GM23338 (cell line): ENCODE measurements around the gene CTNND2.

ENCODE experiments used
- CREB1 ChIP-seq: fragments of 250-450 bp; sonication (Bioruptor Pico); IDR thresholded peaks from 2 replicates; pipeline ENCODE4 v1.5.0; 2020; ENCODE audit warnings: low read depth, mild to moderate bottlenecking, moderate library complexity
- EZH2 ChIP-seq: fragments of 200-600 bp; sonication (generic); IDR thresholded peaks from one replicate; pipeline ENCODE4 v1.8.0; 2017; ENCODE audit warnings: antibody characterized with exemption, mild to moderate bottlenecking, low read depth; ENCODE audit not compliant: unreplicated experiment
- EZH2phosphoT487 ChIP-seq: fragments of 200-600 bp; sonication (generic); IDR thresholded peaks from one replicate; pipeline ENCODE4 v1.8.1; 2018; ENCODE audit warnings: antibody characterized with exemption; ENCODE audit not compliant: unreplicated experiment
- ZNF331 ChIP-seq: fragments of 250-450 bp; sonication (Bioruptor Pico); IDR thresholded peaks from 2 replicates; pipeline ENCODE4 v1.5.0; 2020; ENCODE audit warnings: low read depth, mild to moderate bottlenecking, moderate library complexity
- TF ChIP-seq, protein P1 (sequence below), 2 experiments: fragments of 200-600 bp in 1 of 2; sonication (generic) in 1 of 2; conservative IDR thresholded peaks; 2 replicates each; pipeline versions ENCODE4 v1.5.1 to v1.6.1; 2016 to 2017; ENCODE audit warnings: antibody characterized with exemption in 2 of 2, low read depth in 2 of 2, mild to moderate bottlenecking in 2 of 2, moderate library complexity in 1 of 2

- TF ChIP-seq, protein P1, sequence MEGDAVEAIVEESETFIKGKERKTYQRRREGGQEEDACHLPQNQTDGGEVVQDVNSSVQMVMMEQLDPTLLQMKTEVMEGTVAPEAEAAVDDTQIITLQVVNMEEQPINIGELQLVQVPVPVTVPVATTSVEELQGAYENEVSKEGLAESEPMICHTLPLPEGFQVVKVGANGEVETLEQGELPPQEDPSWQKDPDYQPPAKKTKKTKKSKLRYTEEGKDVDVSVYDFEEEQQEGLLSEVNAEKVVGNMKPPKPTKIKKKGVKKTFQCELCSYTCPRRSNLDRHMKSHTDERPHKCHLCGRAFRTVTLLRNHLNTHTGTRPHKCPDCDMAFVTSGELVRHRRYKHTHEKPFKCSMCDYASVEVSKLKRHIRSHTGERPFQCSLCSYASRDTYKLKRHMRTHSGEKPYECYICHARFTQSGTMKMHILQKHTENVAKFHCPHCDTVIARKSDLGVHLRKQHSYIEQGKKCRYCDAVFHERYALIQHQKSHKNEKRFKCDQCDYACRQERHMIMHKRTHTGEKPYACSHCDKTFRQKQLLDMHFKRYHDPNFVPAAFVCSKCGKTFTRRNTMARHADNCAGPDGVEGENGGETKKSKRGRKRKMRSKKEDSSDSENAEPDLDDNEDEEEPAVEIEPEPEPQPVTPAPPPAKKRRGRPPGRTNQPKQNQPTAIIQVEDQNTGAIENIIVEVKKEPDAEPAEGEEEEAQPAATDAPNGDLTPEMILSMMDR (conservative IDR thresholded peaks at IDR 0.05; ENCODE audit: low read depth in 2 of 2), result no peak
- TF ChIP-seq EZH2, result no peak
- TF ChIP-seq CREB1 (CRISPR knock-in tag), result no peak
- no peak for TF ChIP-seq EZH2phosphoT487
- TF ChIP-seq ZNF331 (CRISPR knock-in tag), result no peak
Measured at GRCh38 chr5:11785771-11786352, 118.4 kb downstream of the CTNND2 start.
